Common myeloid progenitor, CD34-positive (primary cell): ENCODE data around the gene PLCB3.

Experiments used
- CTCF ChIA-PET: fragments of 350-600 bp; sonication (Branson Sonifier 250); formaldehyde crosslinking; loops from one replicate; lab custom pipeline; 2021; ENCODE audit warnings: antibody characterized with exemption; lab: Charles Lee
- POLR2A ChIA-PET: fragments of 350-600 bp; sonication (Branson Sonifier 250); formaldehyde crosslinking; loops from one replicate; lab custom pipeline; 2021; ENCODE audit warnings: antibody characterized with exemption; lab: Charles Lee
- DNase-seq, 3 donors: peaks; one replicate each; pipeline versions ENCODE4 v3.0.0 to v3.0.0-alpha.2; 2013
- H3K27ac ChIP-seq, 2 experiments: 1 replicate in 1 of 2; 2 replicates in 1 of 2; pipeline ENCODE4 v1.7.0; 2013; ENCODE audit warnings: inconsistent platforms in 2 of 2, low read length in 2 of 2, mild to moderate bottlenecking in 2 of 2, low read depth in 1 of 2, moderate library complexity in 1 of 2; ENCODE audit not compliant: severe bottlenecking in 2 of 2, insufficient read depth in 1 of 2, poor library complexity in 1 of 2
- H3K27me3 ChIP-seq, 5 experiments: replicated peaks in 2 of 5; 1 replicate in 3 of 5; 2 replicates in 2 of 5; pipeline versions ENCODE4 v1.6.1 to v1.7.0; 2013; ENCODE audit warnings: low read length in 4 of 5, mild to moderate bottlenecking in 2 of 5, moderate library complexity in 2 of 5, inconsistent platforms in 1 of 5; ENCODE audit not compliant: insufficient read depth in 5 of 5, control insufficient read depth in 4 of 5
- H3K36me3 ChIP-seq, 4 experiments: 1 replicate in 2 of 4; 2 replicates in 2 of 4; pipeline versions ENCODE4 v1.6.1 to v1.7.0; 2013; ENCODE audit warnings: low read length in 3 of 4, control low read depth in 1 of 4, mild to moderate bottlenecking in 1 of 4; ENCODE audit not compliant: control insufficient read depth in 4 of 4, insufficient read depth in 4 of 4
- H3K4me1 ChIP-seq, 4 experiments: 1 replicate in 3 of 4; 2 replicates in 1 of 4; pipeline versions ENCODE4 v1.6.1 to v1.7.1; 2013; ENCODE audit warnings: low read length in 3 of 4, mild to moderate bottlenecking in 3 of 4, control low read depth in 1 of 4, inconsistent platforms in 1 of 4, moderate library complexity in 1 of 4; ENCODE audit not compliant: control insufficient read depth in 4 of 4, insufficient read depth in 4 of 4; ENCODE audit errors: control extremely low read depth in 1 of 4
- H3K4me3 ChIP-seq, 7 experiments: 1 replicate in 4 of 7; 2 replicates in 3 of 7; pipeline versions ENCODE4 v1.5.1 to v1.7.0; 2013; ENCODE audit warnings: mild to moderate bottlenecking in 7 of 7, low read length in 6 of 7, moderate library complexity in 6 of 7, inconsistent platforms in 2 of 7, low read depth in 2 of 7, control low read depth in 1 of 7; ENCODE audit not compliant: insufficient read depth in 4 of 7, control insufficient read depth in 1 of 7; ENCODE audit errors: extremely low read depth in 1 of 7
- H3K9me3 ChIP-seq, 5 experiments: 1 replicate in 4 of 5; 2 replicates in 1 of 5; pipeline versions ENCODE4 v1.6.1 to v1.7.1; 2013; ENCODE audit warnings: low read length in 4 of 5, mild to moderate bottlenecking in 2 of 5, inconsistent platforms in 1 of 5, low read depth in 1 of 5, moderate library complexity in 1 of 5; ENCODE audit not compliant: control insufficient read depth in 4 of 5, insufficient read depth in 2 of 5; ENCODE audit errors: control extremely low read depth in 1 of 5
- WGBS: methylation state at CpG from one replicate; pipeline ENCODE4 v1.1.5; 2013; ENCODE audit not compliant: insufficient coverage; 5-methylcytosine and 5-hydroxymethylcytosine counted together

Gene PLCB3

GRCh38 chr11:64258356-64258755, 7.0 kb downstream of the PLCB3 start:
- Histone ChIP-seq H3K27me3 (no peaks in the 10 kb centered on the region), H3K4me3 (no peak overlapping the region), H3K27ac (no peak overlapping the region), H3K36me3 (peaks cover 3 to 79% (median 45%) of the 10 kb centered on the region in 4 experiments), H3K9me3 (no peaks in the 10 kb centered on the region), H3K4me1 (no peaks in the 10 kb centered on the region)
- DNase-seq: no peak
- POLR2A ChIA-PET: no interaction called here
- WGBS: 93% methylated on average over 21 of the region's 24 CpGs
- CTCF ChIA-PET: interaction anchor here (1.0 to 2.9 kb wide), 7 partner anchors 8 to 97 kb away, joined by 3 to 13 read pairs (median 5); partner anchors contain the start of genes ESRRA and FERMT3

GRCh38 chr11:64258946-64259532, 7.7 kb downstream of the PLCB3 start:
- CTCF ChIA-PET: interaction anchor here (1.0 to 2.9 kb wide), 6 partner anchors 9 to 53 kb away, joined by 3 to 13 read pairs (median 6); partner anchors contain the start of genes ESRRA and FERMT3

GRCh38 chr11:64259533-64260067, 8.3 kb downstream of the PLCB3 start:
- ChIA-PET CTCF (interaction anchor here (1.0 to 2.9 kb wide), 4 partner anchors 9 to 16 kb away, joined by 3 to 13 read pairs (median 7); no protein-coding TSS in a partner anchor), POLR2A (no interaction called here)
- no peak for DNase-seq
- Histone ChIP-seq H3K9me3 (no peaks in the 10 kb centered on the region), H3K36me3 (peaks cover 3 to 84% (median 51%) of the 10 kb centered on the region in 4 experiments), H3K27ac (no peak overlapping the region), H3K4me3 (no peak overlapping the region), H3K27me3 (no peaks in the 10 kb centered on the region), H3K4me1 (no peaks in the 10 kb centered on the region)
- 91% methylated on average over 4 of the region's 4 CpGs for WGBS

More at GRCh38 chr11:64258946-64259532, 7.7 kb downstream of the PLCB3 start:
- Histone ChIP-seq H3K9me3 (no peaks in the 10 kb centered on the region), H3K4me3 (no peak overlapping the region), H3K36me3 (peaks cover 3 to 84% (median 50%) of the 10 kb centered on the region in 4 experiments), H3K27me3 (no peaks in the 10 kb centered on the region), H3K27ac (no peak overlapping the region), H3K4me1 (no peaks in the 10 kb centered on the region)
- no peak for DNase-seq
- 97% methylated on average over 32 of the region's 32 CpGs for WGBS
- POLR2A ChIA-PET: no interaction called here

- no peak for DNase-seq
- Histone ChIP-seq H3K36me3 (peaks cover 3 to 81% (median 49%) of the 10 kb centered on the region in 4 experiments), H3K4me1 (no peaks in the 10 kb centered on the region), H3K27ac (no peak overlapping the region), H3K4me3 (no peak overlapping the region), H3K27me3 (no peaks in the 10 kb centered on the region), H3K9me3 (no peaks in the 10 kb centered on the region)
- WGBS: 96% methylated on average over 5 of the region's 6 CpGs
- CTCF ChIA-PET: interaction anchor here (2.9 kb wide), 1 partner anchor 10 kb away, joined by 11 read pairs; no protein-coding TSS in a partner anchor
- POLR2A ChIA-PET: interaction anchor here (0.6 kb wide), 1 partner anchor 8 kb away, joined by 4 read pairs; no protein-coding TSS in a partner anchor
Observed at GRCh38 chr11:64260147-64260708, 8.9 kb downstream of the PLCB3 start.

- Histone ChIP-seq H3K4me3 (no peak overlapping the region), H3K36me3 (peaks cover 3 to 79% (median 46%) of the 10 kb centered on the region in 4 experiments)
- POLR2A ChIA-PET: no interaction called here
Observed at GRCh38 chr11:64261556-64262080, 10.3 kb downstream of the PLCB3 start.

GRCh38 chr11:64262271-64263002, 11.1 kb downstream of the PLCB3 start:
- WGBS: 96% methylated on average over 36 of the region's 42 CpGs
- peaks cover 3 to 77% (median 42%) of the 10 kb centered on the region in 4 experiments for H3K36me3 ChIP-seq

More at GRCh38 chr11:64261556-64262080, 10.3 kb downstream of the PLCB3 start:
- H3K27me3 ChIP-seq: no peaks in the 10 kb centered on the region
- H3K4me1 ChIP-seq: no peaks in the 10 kb centered on the region
- CTCF ChIA-PET: interaction anchor here (1.3 to 11.4 kb wide), 2 partner anchors 12 to 40 kb away, joined by 3 to 106 read pairs; partner anchors contain the start of genes PLCB3 and PPP1R14B
- no peak overlapping the region for H3K27ac ChIP-seq
- 95% methylated on average over 13 of the region's 18 CpGs for WGBS
- no peaks in the 10 kb centered on the region for H3K9me3 ChIP-seq
- no peak for DNase-seq

More at GRCh38 chr11:64262271-64263002, 11.1 kb downstream of the PLCB3 start:
- POLR2A ChIA-PET: no interaction called here
- Histone ChIP-seq H3K4me3 (no peak overlapping the region), H3K4me1 (peaks cover 0 to 6% (median 4%) of the 10 kb centered on the region in 4 experiments), H3K27me3 (no peaks in the 10 kb centered on the region), H3K27ac (no peak overlapping the region), H3K9me3 (no peaks in the 10 kb centered on the region)
- CTCF ChIA-PET: interaction anchor here (1.3 to 11.4 kb wide), 6 partner anchors 8 to 57 kb away, joined by 3 to 106 read pairs (median 13); partner anchors contain the start of genes FERMT3, PLCB3 and PPP1R14B
- no peak for DNase-seq
